T-helper 22 cell (primary cell): ENCODE data around the gene CCN6.
"Not testable (repeated sequence)": the region's sequence is repeated elsewhere in the genome, so short reads cannot be mapped to it uniquely, and the experiment has no call there.

Experiments
- DNase-seq: peaks from one replicate; pipeline ENCODE4 v3.0.0-alpha.2; 2020; ENCODE audit warnings: low read depth

The CCN6 gene

GRCh38 chr6:112051251-112051740, 2.6 kb upstream of the CCN6 start:
- DNase-seq = not testable (repeated sequence)

- DNase-seq = no peak
Measured at GRCh38 chr6:112054555-112055190, 769 bp downstream of the CCN6 start.

DNA sequence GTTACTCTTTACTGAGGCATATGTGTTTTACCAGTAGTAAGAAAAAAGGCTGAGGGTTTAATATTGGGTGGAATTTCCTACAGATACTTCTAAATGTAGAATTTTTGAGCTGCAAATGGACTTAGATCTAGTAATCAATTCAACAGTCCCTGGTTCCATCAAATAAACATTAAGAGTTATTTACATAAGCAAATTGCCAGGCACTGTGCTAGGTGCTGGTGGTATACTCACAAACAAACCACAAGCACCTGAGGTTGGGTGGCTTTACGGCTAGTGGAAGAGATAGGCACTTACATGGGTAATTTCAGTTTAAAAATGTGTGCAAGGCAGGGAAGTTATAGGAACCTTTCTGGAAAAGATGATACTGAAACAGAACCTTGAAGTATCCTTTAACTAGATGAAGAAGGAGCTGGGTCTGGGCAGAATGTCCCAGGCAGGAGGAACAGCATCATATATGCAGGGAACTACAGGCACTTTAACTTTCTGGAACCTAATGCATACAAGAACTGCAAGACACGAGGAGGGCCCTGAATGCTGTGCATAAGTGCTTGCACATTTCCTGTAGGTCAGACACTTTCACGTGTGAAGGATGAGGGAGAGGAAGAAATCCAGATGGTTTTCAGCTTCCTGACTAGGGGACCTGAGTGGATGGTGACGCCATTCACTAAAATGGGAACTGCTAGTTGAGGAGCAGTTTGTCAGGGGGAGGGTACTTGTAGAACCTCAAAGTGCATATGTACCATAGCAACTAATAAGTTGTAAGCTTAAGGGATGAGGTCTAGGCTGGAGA, 4.5 kb downstream of the CCN6 start:
- DNase-seq = no peak

DNA sequence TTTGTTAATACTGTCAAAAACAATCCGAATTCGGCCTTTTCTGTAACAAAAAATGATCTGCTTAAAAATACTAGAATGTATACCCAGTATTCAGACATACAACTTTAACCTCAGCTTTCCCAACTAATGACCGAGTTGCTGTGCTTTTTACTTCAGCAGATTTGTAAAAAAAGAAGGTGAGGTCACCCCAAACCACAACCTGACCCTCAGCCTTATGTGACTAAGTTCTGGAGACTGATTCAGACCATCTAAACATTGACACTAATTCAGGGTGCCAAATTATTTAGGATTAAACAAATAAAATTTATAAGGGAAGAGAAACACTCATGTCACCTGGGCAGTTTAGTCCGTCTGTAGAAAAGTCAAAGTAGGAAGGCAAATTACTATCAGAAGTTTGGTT, 7.7 kb downstream of the CCN6 start:
- DNase-seq = no peak

DNA sequence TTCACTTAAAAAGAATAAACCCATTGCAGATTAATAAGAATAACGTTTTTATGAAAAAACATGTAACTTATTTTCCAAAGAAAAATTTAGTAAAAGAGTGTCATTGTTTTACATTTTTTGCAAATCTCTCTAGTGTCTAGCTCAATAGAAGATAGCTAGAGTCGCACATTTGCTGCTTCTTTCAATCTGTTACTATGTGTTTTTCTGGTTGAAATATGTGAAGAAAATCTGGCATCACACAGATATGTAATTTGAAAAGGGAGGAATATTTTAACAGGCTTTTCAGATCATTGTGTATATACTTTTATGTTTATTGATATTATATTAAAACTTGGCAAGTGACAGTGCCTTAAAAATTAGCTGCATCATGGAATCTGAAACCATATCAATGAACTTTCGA, 9.1 kb downstream of the CCN6 start:
- no peak for DNase-seq

DNA sequence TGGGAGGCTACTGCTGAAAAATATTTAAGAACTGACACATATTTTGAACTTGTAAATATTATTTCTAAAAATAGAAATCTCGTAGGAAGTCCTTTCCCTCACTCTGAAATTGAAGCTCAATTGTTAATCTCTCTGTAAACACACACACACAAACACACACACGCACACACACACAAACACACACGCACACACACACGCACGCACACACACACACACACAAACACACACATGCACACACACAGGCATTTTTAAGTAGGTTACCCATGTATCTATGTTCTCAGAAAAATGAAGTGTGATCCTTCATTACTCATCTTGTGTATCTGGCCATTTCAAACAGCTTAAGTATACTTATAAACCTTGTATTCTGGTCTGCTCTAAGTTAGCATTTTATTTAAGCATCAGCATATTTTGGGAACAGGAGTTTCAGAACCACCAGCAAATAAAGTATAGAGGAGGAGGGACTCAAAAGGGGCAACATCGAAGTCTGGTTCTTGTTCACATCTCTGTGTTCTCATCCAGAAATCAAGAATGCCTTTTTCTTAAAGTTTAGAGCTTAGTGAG, 11.6 kb downstream of the CCN6 start:
- DNase-seq = no peak

GRCh38 chr6:112066606-112067005, 12.7 kb downstream of the CCN6 start:
- DNase-seq = no peak

- DNase-seq = no peak
Measured at GRCh38 chr6:112081569-112081968, 27.7 kb downstream of the CCN6 start.

GRCh38 chr6:112085286-112086065, 31.6 kb downstream of the CCN6 start:
- no peak for DNase-seq

DNA sequence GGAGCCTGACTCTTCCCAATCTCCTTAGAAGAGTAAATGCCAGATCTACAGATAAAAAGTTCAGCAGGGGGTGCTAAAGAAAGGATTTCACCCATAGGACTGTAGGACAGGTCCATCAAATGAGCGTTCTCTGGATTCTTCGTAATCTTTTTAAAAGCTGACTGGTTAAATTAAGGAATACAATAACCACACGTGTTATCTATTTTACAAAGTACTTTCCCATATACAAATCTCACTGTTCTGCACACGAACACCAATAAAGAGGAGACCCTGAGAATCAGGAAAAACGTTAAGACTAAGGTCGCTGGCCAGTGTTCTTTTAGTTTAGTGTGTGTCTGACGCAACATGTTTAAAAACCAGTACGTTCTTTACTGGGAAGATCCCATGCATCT, 32.8 kb downstream of the CCN6 start:
- no peak for DNase-seq

DNA sequence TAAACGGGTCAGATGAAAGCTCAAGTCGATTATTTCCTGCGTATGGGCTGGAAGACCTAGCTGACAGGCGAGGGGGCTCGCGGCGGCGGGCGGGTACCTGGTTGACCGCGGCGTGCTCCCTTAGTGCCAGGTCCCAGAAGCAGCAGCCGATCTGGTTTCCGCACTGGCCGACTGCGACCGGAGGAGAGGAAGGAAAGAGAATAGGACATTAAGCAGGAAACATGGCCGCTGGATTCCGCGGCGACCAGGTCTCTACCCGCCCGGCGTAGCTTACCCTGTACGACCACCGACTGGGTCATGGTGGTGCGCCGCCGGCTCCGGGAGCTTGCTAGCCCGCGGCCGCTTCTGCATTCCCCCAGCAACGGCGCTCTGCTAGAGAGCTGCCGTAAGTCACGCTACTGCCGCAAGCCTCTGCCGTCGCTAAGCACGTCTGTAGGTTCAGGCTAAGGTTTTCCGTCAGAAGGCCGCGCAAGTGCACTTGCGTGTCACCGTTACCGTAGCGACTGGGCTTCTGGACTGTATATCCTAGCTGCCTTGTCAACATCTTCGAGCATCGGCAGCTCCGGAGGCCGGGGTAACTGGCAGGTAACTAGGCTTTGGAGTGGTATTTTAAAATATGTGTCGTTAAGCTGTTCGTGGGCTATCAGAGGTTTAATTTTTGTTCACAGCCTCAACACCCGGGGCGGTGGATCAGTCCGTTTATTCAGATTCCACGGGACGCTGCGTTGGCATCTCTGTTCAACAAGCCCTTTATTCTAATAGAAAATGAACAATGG, 33.4 kb downstream of the CCN6 start, which contains the start of the genes FAM229B and TUBE1:
Gene FAM229B, plus strand, starts transcription at position 456 of the 776 bp plus-strand sequence. CDS start 11,693 bp downstream, outside the sequence.
Gene TUBE1, minus strand, starts transcription at position 347 of the 776 bp plus-strand sequence. Its CDS starts 48 bp downstream, at position 299.
- peak; percentile 83 for DNase-seq

DNA sequence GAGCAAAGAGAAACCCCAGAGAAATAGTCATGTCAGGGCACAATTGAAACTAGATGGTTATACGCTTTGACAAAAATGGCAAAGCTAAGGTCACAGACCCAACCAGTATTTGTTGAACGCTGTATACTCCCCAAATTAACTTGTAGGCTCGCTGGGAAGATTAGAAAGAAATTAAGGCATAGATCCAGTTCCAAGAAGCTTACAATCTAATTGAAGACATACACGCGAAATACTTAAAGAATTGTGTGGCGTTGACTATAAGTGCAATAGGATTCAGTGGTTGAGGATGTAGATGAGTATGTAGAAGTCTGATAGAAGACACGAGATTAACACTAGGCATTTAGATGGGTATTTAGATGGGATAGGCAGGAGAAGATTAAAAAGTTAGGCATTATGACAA, 34.0 kb downstream of the CCN6 start:
- no peak for DNase-seq

GRCh38 chr6:112096901-112097300, 43.0 kb downstream of the CCN6 start:
- DNase-seq = no peak

DNA sequence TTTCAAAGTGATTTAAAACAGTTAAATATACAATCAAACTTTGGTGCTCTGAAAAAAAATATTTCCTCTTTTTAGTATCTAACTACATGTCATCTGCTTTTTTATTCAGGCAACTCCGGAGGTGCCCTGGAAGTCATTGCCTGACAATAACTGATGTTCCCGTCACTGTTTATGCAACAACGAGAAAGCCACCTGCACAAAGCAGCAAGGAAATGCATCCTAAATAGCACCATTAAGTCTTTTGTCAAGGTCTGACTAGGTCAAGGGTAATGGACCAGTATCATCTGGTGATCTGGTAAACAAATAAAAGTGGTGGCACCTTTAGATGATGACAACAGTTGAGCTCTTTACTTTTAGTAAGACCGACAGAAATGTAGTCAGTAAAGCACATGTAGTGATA, 46.7 kb downstream of the CCN6 start:
- DNase-seq = no peak

DNA sequence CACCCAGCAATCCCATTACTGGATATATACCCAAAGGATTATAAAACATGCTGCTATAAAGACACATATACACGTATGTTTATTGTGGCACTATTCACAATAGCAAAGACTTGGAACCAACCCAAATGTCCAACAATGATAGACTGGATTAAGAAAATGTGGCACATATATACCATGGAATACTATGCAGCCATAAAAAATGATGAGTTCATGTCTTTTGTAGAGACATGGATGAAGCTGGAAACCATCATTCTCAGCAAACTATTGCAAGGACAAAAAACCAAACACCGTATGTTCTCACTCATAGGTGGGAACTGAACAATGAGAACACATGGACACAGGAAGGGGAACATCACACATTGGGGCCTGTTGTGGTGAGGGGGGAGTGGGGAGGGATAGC, 52.1 kb downstream of the CCN6 start:
- DNase-seq = not testable (repeated sequence)

DNA sequence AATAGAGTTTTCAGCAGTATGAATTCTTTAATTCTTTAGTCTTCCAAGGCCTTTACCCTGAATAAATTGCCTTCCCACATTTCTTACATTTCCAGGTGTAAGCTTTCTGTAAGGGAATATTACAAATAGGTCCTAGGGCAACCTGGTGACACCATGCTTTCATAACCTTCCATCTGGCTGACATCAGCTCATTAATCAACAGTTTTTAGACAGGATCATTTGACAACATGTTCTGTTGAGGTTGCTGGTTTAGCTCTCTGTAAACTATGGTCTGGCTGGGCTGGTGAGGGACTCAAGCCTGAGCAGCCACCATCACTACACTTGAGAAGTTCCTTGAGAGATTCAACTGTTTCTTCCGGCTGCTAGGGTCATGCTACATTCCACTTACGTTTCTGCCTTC, 52.7 kb downstream of the CCN6 start:
- no peak for DNase-seq

GRCh38 chr6:112109262-112109661, 55.4 kb downstream of the CCN6 start:
- DNase-seq = no peak

- no peak for DNase-seq
Measured at GRCh38 chr6:112113431-112113830, 59.5 kb downstream of the CCN6 start.

DNA sequence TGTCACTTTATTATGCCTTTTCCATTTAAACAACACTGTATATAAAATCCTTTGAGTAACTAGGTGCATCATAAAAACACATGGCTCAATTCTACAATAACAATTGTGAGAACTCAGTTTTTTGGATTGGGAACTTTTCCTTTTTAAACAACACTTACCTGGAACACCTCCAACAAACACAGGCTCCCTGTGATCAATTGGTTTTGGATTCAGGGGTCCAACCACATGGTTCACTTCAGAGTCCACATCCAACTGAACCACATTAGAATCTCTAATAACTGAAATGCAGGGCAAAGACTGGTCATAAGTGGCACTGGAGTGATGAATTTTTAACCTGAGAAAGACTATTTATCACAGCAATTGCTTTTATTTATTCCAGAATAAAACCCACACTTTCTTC, 60.0 kb downstream of the CCN6 start:
- no peak for DNase-seq

DNA sequence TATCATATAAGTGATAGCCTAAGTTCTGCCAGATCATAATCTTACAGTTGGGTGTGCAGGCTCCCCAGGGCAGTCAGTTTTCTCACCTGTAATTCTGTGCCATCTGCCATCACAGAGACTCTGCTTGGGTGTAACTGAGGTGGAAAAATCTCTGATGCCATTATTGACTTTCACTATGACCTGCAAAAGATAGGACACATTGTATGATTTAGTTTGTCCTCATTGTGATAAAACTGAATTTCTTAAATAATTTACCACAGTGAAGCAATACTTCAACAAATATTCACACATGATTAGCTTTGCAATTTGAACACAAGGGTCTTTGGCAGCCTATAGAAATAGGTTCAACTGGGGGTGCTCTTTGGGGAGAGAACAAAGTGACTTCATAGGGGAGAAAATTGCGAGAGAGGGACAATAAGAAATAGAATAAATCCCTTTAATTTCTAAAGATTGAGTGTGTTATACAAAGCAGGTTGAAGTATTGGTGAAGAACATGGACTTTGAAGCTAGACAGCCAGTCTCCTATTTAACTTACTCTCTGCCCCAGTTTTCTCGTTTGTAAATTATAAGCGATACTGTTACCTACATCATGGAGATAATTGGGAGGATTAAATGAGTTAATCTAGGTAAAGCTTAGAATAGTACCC, 60.8 kb downstream of the CCN6 start:
- no peak for DNase-seq

- no peak for DNase-seq
Measured at GRCh38 chr6:112116221-112116620, 62.3 kb downstream of the CCN6 start.
